Lower leg skin (tissue), 3 donors: ENCODE results near the gene GUCY2C.

Source experiments
- CTCF ChIP-seq, 3 donors: fragments of 450-650 bp; IDR thresholded peaks; one replicate each; pipeline ENCODE4 v1.5.1; 2016; ENCODE audit warnings: antibody characterized with exemption in 3 of 3, mild to moderate bottlenecking in 3 of 3, moderate library complexity in 2 of 3
- POLR2A ChIP-seq, 2 donors: fragments of 450-650 bp; IDR thresholded peaks; one replicate each; pipeline ENCODE4 v1.6.1; 2016 to 2017; ENCODE audit warnings: antibody characterized with exemption in 2 of 2, mild to moderate bottlenecking in 1 of 2, moderate library complexity in 1 of 2

- TF ChIP-seq CTCF (IDR thresholded peaks at IDR 0.05) (no peak), POLR2A (IDR thresholded peaks at IDR 0.05) (no peak)
Measured at GRCh38 chr12:14656846-14657245, 39.6 kb downstream of the GUCY2C start.
